ENCODE results near the gene SHISA6.

The SHISA6 gene

DNA sequence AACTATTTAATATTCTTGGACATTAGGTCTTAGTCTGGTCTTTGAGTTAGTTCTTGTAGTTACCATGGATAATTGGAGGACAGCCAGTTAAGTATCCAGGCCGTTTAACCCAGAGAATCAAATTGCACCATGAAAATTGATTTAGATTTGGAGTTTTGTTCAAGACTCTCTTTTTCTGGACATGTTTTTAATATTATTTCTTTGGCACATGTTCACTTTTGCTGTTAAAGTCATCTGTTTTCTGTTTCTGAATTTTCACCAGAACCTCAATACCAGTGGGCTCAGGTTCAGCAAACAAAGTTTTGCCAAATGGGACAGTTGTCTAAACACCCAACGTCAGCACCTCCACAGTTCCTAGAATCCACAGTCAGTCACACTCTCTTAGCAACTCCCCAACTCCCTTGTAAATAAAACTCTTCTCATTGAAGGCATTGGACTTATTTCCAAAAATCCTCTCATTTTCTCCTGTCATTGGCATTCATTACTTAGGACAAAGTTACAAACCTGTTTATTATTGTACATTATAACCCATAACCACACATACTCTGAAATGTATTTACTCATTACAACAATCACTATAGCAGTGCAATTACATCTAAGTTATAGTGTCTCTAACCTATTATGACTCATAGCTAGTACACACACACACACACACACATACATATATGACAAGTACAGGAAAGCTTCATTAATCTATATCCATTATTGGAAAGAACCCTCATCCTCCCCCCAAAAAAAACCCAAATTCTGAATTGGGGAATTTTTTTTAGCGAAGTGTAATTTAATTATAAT, 323.8 kb downstream of the SHISA6 start:
- DNase-seq (ENCODE audit: low read depth) = no peak
- no peak overlapping the region for H3K4me3 ChIP-seq (ENCODE audit: low read depth, low read length)
- TF ChIP-seq, protein P1, sequence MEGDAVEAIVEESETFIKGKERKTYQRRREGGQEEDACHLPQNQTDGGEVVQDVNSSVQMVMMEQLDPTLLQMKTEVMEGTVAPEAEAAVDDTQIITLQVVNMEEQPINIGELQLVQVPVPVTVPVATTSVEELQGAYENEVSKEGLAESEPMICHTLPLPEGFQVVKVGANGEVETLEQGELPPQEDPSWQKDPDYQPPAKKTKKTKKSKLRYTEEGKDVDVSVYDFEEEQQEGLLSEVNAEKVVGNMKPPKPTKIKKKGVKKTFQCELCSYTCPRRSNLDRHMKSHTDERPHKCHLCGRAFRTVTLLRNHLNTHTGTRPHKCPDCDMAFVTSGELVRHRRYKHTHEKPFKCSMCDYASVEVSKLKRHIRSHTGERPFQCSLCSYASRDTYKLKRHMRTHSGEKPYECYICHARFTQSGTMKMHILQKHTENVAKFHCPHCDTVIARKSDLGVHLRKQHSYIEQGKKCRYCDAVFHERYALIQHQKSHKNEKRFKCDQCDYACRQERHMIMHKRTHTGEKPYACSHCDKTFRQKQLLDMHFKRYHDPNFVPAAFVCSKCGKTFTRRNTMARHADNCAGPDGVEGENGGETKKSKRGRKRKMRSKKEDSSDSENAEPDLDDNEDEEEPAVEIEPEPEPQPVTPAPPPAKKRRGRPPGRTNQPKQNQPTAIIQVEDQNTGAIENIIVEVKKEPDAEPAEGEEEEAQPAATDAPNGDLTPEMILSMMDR (IDR thresholded peaks at IDR 0.05; ENCODE audit: control insufficient read depth, extremely low read depth, insufficient read depth) = no peak

DNA sequence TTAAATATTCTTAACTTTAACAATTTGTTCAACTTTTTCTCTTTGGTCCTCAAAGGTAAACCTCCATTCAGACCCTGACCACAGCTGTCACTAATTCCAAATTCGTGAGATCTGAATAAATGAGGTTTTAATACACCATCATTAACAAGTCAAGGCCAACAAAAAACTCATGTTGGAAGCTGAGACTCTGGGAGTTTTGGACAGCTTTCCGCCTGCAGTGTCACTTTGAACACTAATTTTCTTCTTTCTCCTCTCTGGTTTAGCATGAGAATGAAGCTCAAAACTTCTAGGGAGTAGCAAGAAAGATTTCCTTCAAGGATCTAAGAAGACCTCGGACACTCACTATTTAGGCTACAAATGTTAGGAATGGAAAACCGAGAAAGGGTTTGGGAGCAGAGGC, 324.6 kb downstream of the SHISA6 start:
- TF ChIP-seq, protein P1 (IDR thresholded peaks at IDR 0.05; ENCODE audit: control insufficient read depth, extremely low read depth, insufficient read depth) = no peak
- no peak overlapping the region for H3K4me3 ChIP-seq (ENCODE audit: low read depth, low read length)
- DNase-seq (ENCODE audit: low read depth) = no peak

DNA sequence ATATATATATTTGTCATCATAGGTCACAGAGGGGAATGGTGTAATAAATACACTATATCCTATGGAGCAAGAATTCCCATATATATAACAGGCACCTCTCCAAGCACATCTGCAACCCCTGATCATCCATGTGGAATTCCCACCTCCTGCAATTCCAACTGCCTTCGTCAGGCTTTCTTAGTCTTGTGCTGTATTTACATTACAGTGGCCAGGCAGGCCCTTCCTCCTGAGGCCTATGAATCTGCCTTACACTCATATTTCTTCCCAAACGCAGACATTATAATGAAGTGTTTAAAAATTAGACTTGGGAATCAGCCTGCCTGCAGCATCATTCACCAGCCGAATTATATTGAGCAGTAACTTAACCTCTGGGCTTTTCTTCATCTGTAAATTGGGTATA, 338.0 kb downstream of the SHISA6 start:
- TF ChIP-seq, protein P1 (IDR thresholded peaks at IDR 0.05; ENCODE audit: control insufficient read depth, extremely low read depth, insufficient read depth) = no peak
- no peak for DNase-seq (ENCODE audit: low read depth)
- no peak overlapping the region for H3K4me3 ChIP-seq (ENCODE audit: low read depth, low read length)

DNA sequence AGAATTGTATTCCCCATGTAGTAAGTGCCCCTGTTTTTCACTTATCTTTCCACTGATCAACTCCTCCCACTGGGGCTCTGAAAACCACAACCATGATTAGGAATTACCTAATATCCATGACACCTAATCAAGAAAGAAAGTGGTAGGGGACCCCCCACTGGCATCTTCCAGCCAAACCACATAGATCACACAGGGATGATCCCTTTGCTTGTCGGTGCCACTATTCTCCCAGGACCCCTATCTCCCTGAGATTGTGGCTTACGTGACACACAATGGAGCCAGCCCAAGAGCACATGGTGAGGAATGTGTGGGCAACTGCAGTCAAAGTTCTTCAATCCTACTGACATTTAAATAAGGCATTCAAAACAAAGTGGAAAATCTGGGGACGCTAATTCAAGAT, 339.7 kb downstream of the SHISA6 start:
- TF ChIP-seq, protein P1 (IDR thresholded peaks at IDR 0.05; ENCODE audit: control insufficient read depth, extremely low read depth, insufficient read depth) = no peak
- no peak overlapping the region for H3K4me3 ChIP-seq (ENCODE audit: low read depth, low read length)
- DNase-seq (ENCODE audit: low read depth) = no peak

DNA sequence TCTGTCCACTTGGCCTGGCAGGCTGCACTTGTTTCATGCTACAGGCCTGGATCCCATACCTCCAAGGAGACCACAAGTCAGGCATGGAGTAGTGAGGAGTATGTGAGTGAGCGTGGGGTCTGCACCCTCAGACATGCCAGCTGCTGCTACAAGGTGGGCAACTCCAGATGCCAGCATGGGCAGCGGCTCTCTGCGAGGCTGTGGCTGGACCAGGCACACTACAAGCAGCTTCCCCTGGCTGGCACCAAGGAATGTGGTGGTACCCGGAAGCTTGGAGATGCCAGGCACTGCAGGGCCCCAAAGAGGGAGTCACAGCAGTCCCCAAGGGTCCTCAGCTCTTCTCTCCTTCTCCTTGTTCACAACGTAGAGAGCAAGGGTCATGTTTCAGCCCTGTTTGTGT, 341.2 kb downstream of the SHISA6 start:
- TF ChIP-seq, protein P1 (IDR thresholded peaks at IDR 0.05; ENCODE audit: control insufficient read depth, extremely low read depth, insufficient read depth) = no peak
- no peak overlapping the region for H3K4me3 ChIP-seq (ENCODE audit: low read depth, low read length)
- no peak for DNase-seq (ENCODE audit: low read depth)

DNA sequence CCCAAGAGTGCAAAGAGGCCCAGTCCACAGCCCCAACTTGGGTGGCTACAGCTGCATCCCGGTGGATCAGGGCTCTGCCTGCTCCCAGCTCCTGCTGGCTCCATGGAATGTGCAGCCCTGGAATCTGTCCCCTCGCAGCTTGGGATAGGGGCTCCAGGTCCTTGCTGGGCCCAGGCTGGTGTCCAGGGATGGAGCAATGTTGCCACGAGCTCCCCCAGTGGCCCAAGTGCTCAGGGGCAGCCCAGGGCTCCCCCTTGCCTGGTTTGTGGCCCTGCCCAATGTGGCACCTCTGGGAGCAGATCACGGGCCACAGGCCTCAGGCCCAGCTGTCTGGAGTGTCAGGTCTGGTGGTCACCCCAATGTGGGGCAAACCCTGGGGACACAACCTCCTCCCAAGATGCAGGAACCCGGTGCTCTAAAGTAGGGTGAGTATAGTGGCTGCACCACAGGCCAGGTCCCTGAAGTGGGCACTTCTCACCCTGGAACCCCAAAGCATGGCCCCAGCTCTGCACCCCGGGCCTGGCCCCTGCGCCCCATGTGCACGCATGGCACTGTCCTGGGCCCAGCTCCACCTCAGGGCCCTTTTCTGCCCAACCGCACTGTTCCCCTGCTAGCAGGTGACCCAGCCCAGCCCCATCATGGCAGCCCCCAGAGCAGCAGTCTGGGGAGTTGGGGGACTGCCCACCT, 342.4 kb downstream of the SHISA6 start:
- no peak for DNase-seq (ENCODE audit: low read depth)
- H3K4me3 ChIP-seq (ENCODE audit: low read depth, low read length) = no peak overlapping the region
- TF ChIP-seq, protein P1 (IDR thresholded peaks at IDR 0.05; ENCODE audit: control insufficient read depth, extremely low read depth, insufficient read depth) = no peak
